ENCODE measurements around the gene OR5K1.

Gene OR5K1

DNA sequence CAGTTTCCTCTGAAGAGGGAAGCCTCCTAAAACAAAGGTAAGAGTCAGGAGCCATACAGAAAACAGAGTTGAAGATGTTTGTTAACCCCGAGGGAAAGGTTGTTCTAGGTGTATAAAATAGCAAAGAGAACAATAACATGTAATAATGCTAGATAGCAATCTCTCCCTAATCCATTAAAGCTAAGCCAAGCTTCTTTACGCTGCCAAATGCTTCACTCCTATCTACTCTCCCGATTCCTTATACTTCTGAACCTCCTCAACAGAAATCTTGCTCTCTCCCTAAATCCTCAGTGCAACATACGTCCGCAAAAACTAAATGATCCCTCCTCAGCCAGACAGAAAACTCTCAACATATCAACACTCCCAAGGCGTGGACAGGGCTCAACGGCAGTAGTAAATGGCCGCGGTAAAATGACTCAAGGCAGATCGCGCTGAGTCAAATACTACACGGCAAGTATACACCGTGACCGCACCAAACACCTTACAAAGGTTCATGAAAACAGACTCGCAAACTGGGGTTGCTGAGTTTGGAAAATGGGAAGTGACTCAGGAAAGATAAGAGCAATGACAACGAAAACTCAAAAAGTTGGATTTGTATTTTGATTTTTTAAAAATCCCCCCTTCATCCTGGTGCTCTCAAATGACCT, 59.0 kb downstream of the OR5K1 start:
- DNase-seq (ENCODE audit: low spot score in 2 of 2) (peak; percentile 28 to 44), ATAC-seq (replicated peaks; ENCODE audit: extremely low read depth, poor library complexity, severe bottlenecking) (peak; percentile 61)
- peaks cover 42% of the 10 kb centered on the region for H3K36me3 Mint-ChIP-seq (ENCODE audit: insufficient read depth)
- H3K9me3 Mint-ChIP-seq, result no peaks in the 10 kb centered on the region
- H3K27ac Mint-ChIP-seq (ENCODE audit: low read depth), result peak overlapping the region; percentile 92
- peaks cover 63% of the 10 kb centered on the region for H3K4me1 Mint-ChIP-seq
- H3K27me3 Mint-ChIP-seq, result no peaks in the 10 kb centered on the region
- H3K4me3 Mint-ChIP-seq, result peak overlapping the region; percentile 87

Data from central memory CD8-positive, alpha-beta T cell (primary cell).